Activated naive CD8-positive, alpha-beta T cell (primary cell): Measurements from ENCODE around the gene GLT8D1.
A peak's percentile ranks its signal among the peaks of the same experiment; 100 is the strongest.
"Not testable (repeated sequence)": the region's sequence is repeated elsewhere in the genome, so short reads cannot be mapped to it uniquely, and the experiment has no call there.

Source experiments
- H3K27ac Mint-ChIP-seq: one replicate; pipeline ENCODE4 v1.8.0; 2021; ENCODE audit warnings: mixed read lengths
- H3K27me3 Mint-ChIP-seq: one replicate; pipeline ENCODE4 v1.8.0; 2021; ENCODE audit warnings: mixed read lengths
- H3K36me3 Mint-ChIP-seq: one replicate; pipeline ENCODE4 v1.8.0; 2021; ENCODE audit warnings: mixed read lengths
- H3K4me1 Mint-ChIP-seq: one replicate; pipeline ENCODE4 v1.8.0; 2021; ENCODE audit warnings: low read depth, mixed read lengths
- H3K4me3 Mint-ChIP-seq: one replicate; pipeline ENCODE4 v1.8.0; 2021; ENCODE audit warnings: mild to moderate bottlenecking, mixed read lengths
- H3K9me3 Mint-ChIP-seq: one replicate; pipeline ENCODE4 v1.8.0; 2021; ENCODE audit warnings: low read depth, mixed read lengths

The GLT8D1 gene

GRCh38 chr3:52678265-52679198 is 27.1 kb downstream of the GLT8D1 start:
- peaks cover 26% of the 10 kb centered on the region for H3K4me1 Mint-ChIP-seq
- peak overlapping the region; percentile 69 for H3K27ac Mint-ChIP-seq
- no peaks in the 10 kb centered on the region for H3K27me3 Mint-ChIP-seq
- H3K36me3 Mint-ChIP-seq = peaks cover 9% of the 10 kb centered on the region
- no peak overlapping the region for H3K4me3 Mint-ChIP-seq
- no peaks in the 10 kb centered on the region for H3K9me3 Mint-ChIP-seq

GRCh38 chr3:52676201-52676600 is 29.4 kb downstream of the GLT8D1 start:
- not testable (repeated sequence) for H3K4me3 Mint-ChIP-seq, H3K27me3 Mint-ChIP-seq, H3K9me3 Mint-ChIP-seq, H3K27ac Mint-ChIP-seq
- peaks cover 16% of the 10 kb centered on the region for H3K36me3 Mint-ChIP-seq
- H3K4me1 Mint-ChIP-seq = peaks cover 21% of the 10 kb centered on the region

- H3K36me3 Mint-ChIP-seq = peaks cover 11% of the 10 kb centered on the region
- peak overlapping the region; percentile 84 for H3K27ac Mint-ChIP-seq
These were observed 33.9 kb downstream of the GLT8D1 start for GRCh38 chr3:52671676-52672075.

GRCh38 chr3:52670621-52671521 is 34.7 kb downstream of the GLT8D1 start:
- Mint-ChIP-seq H3K4me1 (peaks cover 28% of the 10 kb centered on the region), H3K4me3 (no peak overlapping the region), H3K36me3 (peaks cover 11% of the 10 kb centered on the region), H3K9me3 (no peaks in the 10 kb centered on the region), H3K27ac (peak overlapping the region; percentile 84), H3K27me3 (no peaks in the 10 kb centered on the region)

More at GRCh38 chr3:52671676-52672075, 33.9 kb downstream of the GLT8D1 start:
- Mint-ChIP-seq H3K27me3 (no peaks in the 10 kb centered on the region), H3K4me3 (no peak overlapping the region), H3K4me1 (peaks cover 28% of the 10 kb centered on the region), H3K9me3 (no peaks in the 10 kb centered on the region)

GRCh38 chr3:52663098-52663497 is 42.5 kb downstream of the GLT8D1 start:
- H3K4me3 Mint-ChIP-seq = no peak overlapping the region
- H3K27ac Mint-ChIP-seq = no peak overlapping the region
- no peaks in the 10 kb centered on the region for H3K9me3 Mint-ChIP-seq
- H3K27me3 Mint-ChIP-seq = no peaks in the 10 kb centered on the region
- H3K36me3 Mint-ChIP-seq = peaks cover 21% of the 10 kb centered on the region
- H3K4me1 Mint-ChIP-seq = no peaks in the 10 kb centered on the region

GRCh38 chr3:52660046-52660445 is 45.5 kb downstream of the GLT8D1 start:
- peaks cover 2% of the 10 kb centered on the region for H3K4me1 Mint-ChIP-seq

GRCh38 chr3:52655895-52656294 is 49.7 kb downstream of the GLT8D1 start:
- H3K4me1 Mint-ChIP-seq = peaks cover 2% of the 10 kb centered on the region

More at GRCh38 chr3:52660046-52660445, 45.5 kb downstream of the GLT8D1 start:
- Mint-ChIP-seq H3K36me3 (peaks cover 23% of the 10 kb centered on the region), H3K4me3 (no peak overlapping the region), H3K27me3 (no peaks in the 10 kb centered on the region), H3K27ac (no peak overlapping the region), H3K9me3 (no peaks in the 10 kb centered on the region)

GRCh38 chr3:52651592-52651991 is 54.0 kb downstream of the GLT8D1 start:
- no peaks in the 10 kb centered on the region for H3K9me3 Mint-ChIP-seq
- no peak overlapping the region for H3K27ac Mint-ChIP-seq

More at GRCh38 chr3:52655895-52656294, 49.7 kb downstream of the GLT8D1 start:
- Mint-ChIP-seq H3K36me3 (peaks cover 12% of the 10 kb centered on the region), H3K27me3 (no peaks in the 10 kb centered on the region), H3K27ac (peak overlapping the region; percentile 48), H3K9me3 (no peaks in the 10 kb centered on the region), H3K4me3 (no peak overlapping the region)

GRCh38 chr3:52650439-52650838 is 55.2 kb downstream of the GLT8D1 start:
- H3K27ac Mint-ChIP-seq = peak overlapping the region; percentile 19
- no peaks in the 10 kb centered on the region for H3K4me1 Mint-ChIP-seq
- peaks cover 15% of the 10 kb centered on the region for H3K36me3 Mint-ChIP-seq
- no peaks in the 10 kb centered on the region for H3K9me3 Mint-ChIP-seq
- no peak overlapping the region for H3K4me3 Mint-ChIP-seq
- no peaks in the 10 kb centered on the region for H3K27me3 Mint-ChIP-seq

More at GRCh38 chr3:52651592-52651991, 54.0 kb downstream of the GLT8D1 start:
- Mint-ChIP-seq H3K4me1 (peaks cover 2% of the 10 kb centered on the region), H3K36me3 (peaks cover 17% of the 10 kb centered on the region), H3K4me3 (no peak overlapping the region), H3K27me3 (no peaks in the 10 kb centered on the region)

GRCh38 chr3:52649461-52650210 is 56.0 kb downstream of the GLT8D1 start:
- no peaks in the 10 kb centered on the region for H3K4me1 Mint-ChIP-seq
- no peak overlapping the region for H3K27ac Mint-ChIP-seq
- H3K4me3 Mint-ChIP-seq = no peak overlapping the region
- peaks cover 17% of the 10 kb centered on the region for H3K36me3 Mint-ChIP-seq
- H3K27me3 Mint-ChIP-seq = no peaks in the 10 kb centered on the region
- no peaks in the 10 kb centered on the region for H3K9me3 Mint-ChIP-seq

GRCh38 chr3:52645549-52645948 is 60.0 kb downstream of the GLT8D1 start:
- Mint-ChIP-seq H3K9me3 (no peaks in the 10 kb centered on the region), H3K4me3 (no peak overlapping the region), H3K36me3 (peaks cover 10% of the 10 kb centered on the region), H3K27ac (no peak overlapping the region), H3K4me1 (no peaks in the 10 kb centered on the region), H3K27me3 (no peaks in the 10 kb centered on the region)
